Activated T-cell treated with anti-CD3 and anti-CD28 coated beads, Interleukin-2, amount 50 U/mL, for 24 hours (primary cell): Measurements from ENCODE around the gene TMEM185A.
"Not testable (repeated sequence)": the region's sequence is repeated elsewhere in the genome, so short reads cannot be mapped to it uniquely, and the experiment has no call there.

Experiments
- DNase-seq: peaks from one replicate; pipeline ENCODE4 v3.0.0-alpha.2; 2020
- H3K27ac Mint-ChIP-seq: 2 replicates; pipeline ENCODE4 v1.8.0; 2020; ENCODE audit warnings: mild to moderate bottlenecking, mixed read lengths
- H3K27me3 Mint-ChIP-seq: 2 replicates; pipeline ENCODE4 v1.8.0; 2020; ENCODE audit warnings: mixed read lengths
- H3K36me3 Mint-ChIP-seq: 2 replicates; pipeline ENCODE4 v1.8.0; 2020; ENCODE audit warnings: low read depth, mixed read lengths
- H3K4me1 Mint-ChIP-seq: 2 replicates; pipeline ENCODE4 v1.8.0; 2020; ENCODE audit warnings: low read depth, mixed read lengths
- H3K4me3 Mint-ChIP-seq: 2 replicates; pipeline ENCODE4 v1.8.0; 2020; ENCODE audit warnings: mild to moderate bottlenecking, moderate library complexity, mixed read lengths
- H3K9me3 Mint-ChIP-seq: 2 replicates; pipeline ENCODE4 v1.8.0; 2020; ENCODE audit warnings: mixed read lengths

The TMEM185A gene

DNA sequence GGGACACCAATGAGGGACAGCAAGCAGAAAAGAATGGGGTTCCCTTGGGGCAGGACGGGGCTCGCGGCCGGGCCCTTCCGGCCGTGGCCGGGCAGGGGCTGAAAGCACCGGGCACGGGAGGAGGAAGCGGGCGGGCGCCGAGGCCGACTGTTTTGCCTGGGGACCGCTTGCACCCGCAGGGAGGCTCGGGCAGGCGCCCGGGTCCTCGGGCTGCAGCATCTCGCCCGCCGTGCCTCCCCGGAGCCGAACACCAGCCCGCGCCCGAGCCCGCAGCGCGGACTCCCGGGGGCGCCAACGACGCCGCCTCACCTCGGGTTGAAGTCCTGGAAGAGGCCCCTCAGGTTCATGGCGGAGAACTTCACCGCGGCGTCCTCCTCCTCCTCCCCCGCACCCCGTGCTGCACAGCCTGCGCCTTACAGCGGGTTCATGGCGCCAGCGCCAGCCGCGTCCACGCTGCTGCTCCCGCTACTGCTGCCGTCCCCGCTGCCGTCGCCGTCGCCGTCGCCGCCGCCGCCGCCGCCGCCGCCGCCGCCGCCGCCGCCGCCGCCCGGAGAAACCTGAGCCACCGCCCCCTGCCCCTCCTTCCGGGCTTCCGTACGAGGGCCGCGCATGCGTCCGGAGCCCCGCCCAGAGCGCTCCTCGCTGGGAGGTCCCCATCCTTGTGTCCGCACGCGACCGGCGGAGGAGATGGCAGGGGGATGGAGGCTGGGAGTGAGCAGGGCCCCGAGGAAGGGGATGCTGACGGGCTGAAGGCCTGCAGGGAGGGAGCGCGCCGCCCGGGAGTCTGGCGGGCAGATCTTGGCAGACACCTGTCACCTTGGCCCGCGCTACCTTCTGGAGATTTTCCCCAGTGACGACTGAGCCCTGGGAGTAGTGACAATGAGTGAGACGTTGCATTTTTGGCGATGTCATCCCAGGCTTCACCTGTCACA, at the start of gene TMEM185A:
Gene TMEM185A (minus strand): TSS at position 559 of the 932 bp plus-strand sequence. CDS start 212 bp downstream, at position 347.
- Mint-ChIP-seq H3K27me3 (peaks cover 36% of the 10 kb centered on the region), H3K9me3 (no peaks in the 10 kb centered on the region), H3K27ac (peak within 1 kb of the TSS; percentile 60), H3K36me3 (peaks cover 3% of the 10 kb centered on the region), H3K4me3 (peak within 1 kb of the TSS; percentile 84), H3K4me1 (peaks cover 36% of the 10 kb centered on the region)
- peak; percentile 85 for DNase-seq

GRCh38 chrX:149681182-149681581, 49.6 kb upstream of the TMEM185A start:
- Mint-ChIP-seq H3K27ac (no peak overlapping the region), H3K36me3 (no peaks in the 10 kb centered on the region), H3K9me3 (no peaks in the 10 kb centered on the region), H3K27me3 (peaks cover 25% of the 10 kb centered on the region), H3K4me3 (no peak overlapping the region), H3K4me1 (no peaks in the 10 kb centered on the region)
- DNase-seq = no peak

- not testable (repeated sequence) for H3K4me3 Mint-ChIP-seq, H3K27ac Mint-ChIP-seq, DNase-seq, H3K4me1 Mint-ChIP-seq, H3K36me3 Mint-ChIP-seq, H3K9me3 Mint-ChIP-seq
- H3K27me3 Mint-ChIP-seq = peaks cover 15% of the 10 kb centered on the region
Measured at GRCh38 chrX:149679164-149679678, 47.6 kb upstream of the TMEM185A start.

- H3K4me1 Mint-ChIP-seq, DNase-seq, H3K9me3 Mint-ChIP-seq, H3K4me3 Mint-ChIP-seq, H3K27me3 Mint-ChIP-seq, H3K27ac Mint-ChIP-seq, H3K36me3 Mint-ChIP-seq: not testable (repeated sequence)
Measured at GRCh38 chrX:149675554-149675953, 44.0 kb upstream of the TMEM185A start.

DNA sequence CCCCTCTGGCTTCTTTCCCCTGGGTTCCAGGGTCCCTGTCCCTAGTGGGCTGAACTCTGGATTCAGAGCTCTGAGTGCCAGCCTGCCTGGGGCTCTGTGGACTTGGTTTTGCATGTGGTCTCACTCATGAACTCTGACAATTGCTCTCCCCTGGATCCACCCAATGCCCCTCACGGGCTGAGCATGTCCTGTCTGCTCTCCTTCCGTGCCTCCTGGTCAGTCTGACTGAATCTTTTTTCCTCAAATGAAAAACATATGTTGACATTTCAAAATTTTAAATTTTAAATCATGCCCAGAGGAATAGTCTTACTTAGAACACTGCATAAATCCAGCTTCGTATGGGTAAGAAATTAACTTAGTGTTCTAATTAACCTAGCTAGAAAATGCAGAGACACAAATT, 43.5 kb upstream of the TMEM185A start:
- not testable (repeated sequence) for H3K27me3 Mint-ChIP-seq

GRCh38 chrX:149660613-149661012, 29.0 kb upstream of the TMEM185A start:
- H3K27me3 Mint-ChIP-seq, H3K27ac Mint-ChIP-seq, H3K36me3 Mint-ChIP-seq, H3K9me3 Mint-ChIP-seq, DNase-seq, H3K4me1 Mint-ChIP-seq, H3K4me3 Mint-ChIP-seq: not testable (repeated sequence)

More for the DNA sequence above, 43.5 kb upstream of the TMEM185A start:
- not testable (repeated sequence) for H3K9me3 Mint-ChIP-seq, H3K36me3 Mint-ChIP-seq, H3K27ac Mint-ChIP-seq, DNase-seq, H3K4me3 Mint-ChIP-seq, H3K4me1 Mint-ChIP-seq

DNA sequence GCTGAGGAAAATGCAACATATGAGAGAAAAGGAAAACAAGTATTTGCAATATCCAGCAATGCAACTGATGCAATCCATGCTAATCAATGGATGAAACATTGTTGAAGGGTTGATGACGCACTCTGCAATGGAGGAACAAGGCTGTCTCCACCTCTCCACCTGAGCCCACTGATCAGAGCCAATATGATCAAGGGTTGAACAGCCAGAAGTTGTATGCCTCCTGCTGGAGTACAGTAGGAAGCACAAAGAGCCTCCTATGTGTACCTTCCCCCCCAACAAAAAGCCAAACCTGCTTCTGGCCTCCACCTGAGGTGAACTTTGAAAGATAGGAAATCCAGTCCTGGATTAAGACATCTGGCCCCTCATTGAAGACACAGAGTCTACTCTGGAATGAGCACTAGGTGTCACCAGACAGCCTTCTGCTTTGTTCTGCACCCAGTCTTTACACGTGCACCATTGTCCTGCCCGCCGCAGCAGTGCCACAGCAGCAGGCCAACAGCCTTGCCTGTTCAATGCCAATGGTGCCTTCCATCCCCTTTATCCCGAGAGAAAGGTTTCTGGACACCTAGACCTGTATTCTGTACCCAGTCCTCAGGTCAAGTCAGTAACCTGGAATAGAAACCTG, 24.8 kb upstream of the TMEM185A start:
- H3K9me3 Mint-ChIP-seq, H3K27me3 Mint-ChIP-seq, H3K27ac Mint-ChIP-seq, H3K36me3 Mint-ChIP-seq, H3K4me1 Mint-ChIP-seq, DNase-seq, H3K4me3 Mint-ChIP-seq: not testable (repeated sequence)

DNA sequence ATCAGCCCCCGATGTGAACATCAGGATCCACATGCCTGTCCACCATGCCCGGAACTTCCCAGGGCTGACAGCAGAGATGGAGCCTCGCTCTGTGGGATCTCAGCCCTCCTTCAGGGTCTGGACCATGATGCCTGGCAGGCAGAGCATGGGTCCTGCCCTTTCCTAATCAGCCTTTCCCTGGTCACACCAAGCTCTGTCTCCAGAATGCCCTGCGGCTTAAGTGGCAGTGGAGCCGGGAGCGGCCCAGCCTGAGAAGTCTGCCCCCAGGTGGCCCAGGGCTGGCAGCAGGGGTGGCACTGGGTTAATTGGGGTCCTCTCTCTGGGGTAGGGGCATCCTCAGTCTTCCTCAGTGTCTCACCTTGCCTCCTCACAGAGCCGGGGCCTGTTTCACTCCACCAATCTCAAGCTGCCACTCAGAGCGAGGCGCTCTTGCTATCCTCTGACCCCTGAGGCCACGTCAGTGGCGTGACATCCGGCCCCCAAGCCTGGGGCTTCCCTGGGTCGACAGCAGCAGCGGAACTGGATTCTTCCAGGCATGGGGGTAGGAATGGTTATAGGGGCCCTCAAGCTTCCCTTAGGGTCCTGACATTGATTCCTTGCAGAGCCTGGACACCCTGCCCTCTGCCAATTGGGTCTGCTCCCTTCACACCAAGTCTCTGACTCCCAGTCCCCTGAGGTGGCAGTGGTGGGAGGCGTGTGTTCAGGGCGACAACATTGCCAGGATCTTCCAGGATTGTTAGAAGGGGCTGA, 20.8 kb upstream of the TMEM185A start:
- H3K27me3 Mint-ChIP-seq = peaks cover 3% of the 10 kb centered on the region
- no peak overlapping the region for H3K4me3 Mint-ChIP-seq
- DNase-seq = no peak
- H3K4me1 Mint-ChIP-seq = no peaks in the 10 kb centered on the region
- no peaks in the 10 kb centered on the region for H3K9me3 Mint-ChIP-seq
- no peaks in the 10 kb centered on the region for H3K36me3 Mint-ChIP-seq
- H3K27ac Mint-ChIP-seq = no peak overlapping the region

GRCh38 chrX:149650162-149650561, 18.6 kb upstream of the TMEM185A start:
- H3K27me3 Mint-ChIP-seq = peaks cover 19% of the 10 kb centered on the region
- H3K9me3 Mint-ChIP-seq = no peaks in the 10 kb centered on the region
- H3K4me3 Mint-ChIP-seq = no peak overlapping the region
- no peak overlapping the region for H3K27ac Mint-ChIP-seq
- no peaks in the 10 kb centered on the region for H3K36me3 Mint-ChIP-seq
- no peak for DNase-seq
- H3K4me1 Mint-ChIP-seq = no peaks in the 10 kb centered on the region

DNA sequence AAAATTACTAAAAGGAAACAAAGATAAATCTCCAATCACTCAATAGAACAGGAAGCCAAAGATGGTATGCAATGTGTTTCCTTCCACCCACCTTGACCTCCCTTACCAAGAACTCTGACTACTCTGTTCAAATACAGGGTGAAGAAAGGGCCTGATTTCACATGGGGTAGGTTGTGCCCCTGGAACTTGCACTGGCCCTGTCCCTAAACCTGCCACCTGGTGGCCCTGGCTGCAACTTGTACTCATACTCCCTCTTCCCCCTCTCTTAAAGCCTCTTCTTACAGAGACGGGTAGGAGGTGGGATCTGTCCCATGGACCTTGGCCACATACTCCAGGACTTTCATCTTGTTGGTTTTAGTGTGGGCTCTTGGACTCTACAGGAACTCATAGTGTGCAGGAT, 17.3 kb upstream of the TMEM185A start:
- no peak overlapping the region for H3K27ac Mint-ChIP-seq
- no peak for DNase-seq
- H3K9me3 Mint-ChIP-seq = no peaks in the 10 kb centered on the region

GRCh38 chrX:149647505-149647904, 15.9 kb upstream of the TMEM185A start:
- H3K36me3 Mint-ChIP-seq = no peaks in the 10 kb centered on the region
- no peak for DNase-seq
- no peaks in the 10 kb centered on the region for H3K9me3 Mint-ChIP-seq
- no peak overlapping the region for H3K27ac Mint-ChIP-seq
- H3K4me1 Mint-ChIP-seq = no peaks in the 10 kb centered on the region
- no peak overlapping the region for H3K4me3 Mint-ChIP-seq
- H3K27me3 Mint-ChIP-seq = peaks cover 24% of the 10 kb centered on the region

More for the DNA sequence above, 17.3 kb upstream of the TMEM185A start:
- Mint-ChIP-seq H3K27me3 (peaks cover 24% of the 10 kb centered on the region), H3K36me3 (no peaks in the 10 kb centered on the region), H3K4me1 (no peaks in the 10 kb centered on the region), H3K4me3 (no peak overlapping the region)

GRCh38 chrX:149643496-149643895, 11.9 kb upstream of the TMEM185A start:
- Mint-ChIP-seq H3K9me3 (no peaks in the 10 kb centered on the region), H3K4me3 (no peak overlapping the region), H3K4me1 (peaks cover 3% of the 10 kb centered on the region), H3K27ac (no peak overlapping the region), H3K27me3 (peaks cover 38% of the 10 kb centered on the region), H3K36me3 (no peaks in the 10 kb centered on the region)
- DNase-seq = no peak

- H3K4me3 Mint-ChIP-seq = no peak overlapping the region
- H3K9me3 Mint-ChIP-seq = no peaks in the 10 kb centered on the region
- DNase-seq = no peak
- no peaks in the 10 kb centered on the region for H3K36me3 Mint-ChIP-seq
- H3K27ac Mint-ChIP-seq = no peak overlapping the region
- H3K27me3 Mint-ChIP-seq = peaks cover 36% of the 10 kb centered on the region
- peaks cover 3% of the 10 kb centered on the region for H3K4me1 Mint-ChIP-seq
Measured at GRCh38 chrX:149641835-149642234, 10.2 kb upstream of the TMEM185A start.

GRCh38 chrX:149641432-149641831, 9.8 kb upstream of the TMEM185A start:
- no peak overlapping the region for H3K27ac Mint-ChIP-seq
- H3K27me3 Mint-ChIP-seq = peaks cover 32% of the 10 kb centered on the region
- no peak overlapping the region for H3K4me3 Mint-ChIP-seq
- no peaks in the 10 kb centered on the region for H3K36me3 Mint-ChIP-seq
- H3K4me1 Mint-ChIP-seq = peaks cover 3% of the 10 kb centered on the region
- H3K9me3 Mint-ChIP-seq = no peaks in the 10 kb centered on the region
- DNase-seq = no peak
